ENCODE data around the gene TSGA10.
"Not testable (repeated sequence)": the region's sequence is repeated elsewhere in the genome, so short reads cannot be mapped to it uniquely, and the experiment has no call there.

The TSGA10 gene

DNA sequence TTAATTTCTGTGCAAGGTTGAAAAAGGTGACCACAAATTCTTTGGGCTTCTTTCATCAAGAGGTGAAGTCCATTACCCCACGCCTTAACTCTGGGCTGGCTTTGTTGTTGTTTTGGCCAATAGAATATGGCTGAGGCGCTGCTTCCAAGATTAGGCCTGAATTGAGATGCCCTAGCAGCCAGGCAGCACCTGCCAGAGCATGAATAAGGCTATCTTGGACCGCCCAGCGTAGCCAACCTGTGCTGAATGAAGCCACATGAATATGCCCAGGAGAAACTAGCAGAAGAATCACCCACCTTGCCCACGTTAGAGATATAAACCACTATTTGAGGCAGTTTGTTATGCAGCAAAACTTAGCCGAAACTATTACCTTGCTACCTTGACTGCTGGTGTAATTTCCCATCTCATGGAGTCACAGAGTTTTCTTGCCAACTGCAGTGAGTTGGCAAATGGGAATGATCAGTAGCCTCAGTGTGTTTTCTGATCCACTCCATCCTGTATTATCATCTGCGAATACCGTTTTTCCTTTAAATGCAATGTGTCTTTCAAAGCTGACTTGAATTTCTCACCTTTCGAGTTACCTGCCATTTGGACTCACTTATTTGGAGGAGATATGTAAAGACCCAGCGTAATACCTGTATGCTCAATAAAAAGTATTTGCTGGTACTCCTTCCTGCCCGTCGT is 679 bp downstream of the TSGA10 start:
- DNase-seq, result peak in 1 of 2 experiments; percentile 5

DNA sequence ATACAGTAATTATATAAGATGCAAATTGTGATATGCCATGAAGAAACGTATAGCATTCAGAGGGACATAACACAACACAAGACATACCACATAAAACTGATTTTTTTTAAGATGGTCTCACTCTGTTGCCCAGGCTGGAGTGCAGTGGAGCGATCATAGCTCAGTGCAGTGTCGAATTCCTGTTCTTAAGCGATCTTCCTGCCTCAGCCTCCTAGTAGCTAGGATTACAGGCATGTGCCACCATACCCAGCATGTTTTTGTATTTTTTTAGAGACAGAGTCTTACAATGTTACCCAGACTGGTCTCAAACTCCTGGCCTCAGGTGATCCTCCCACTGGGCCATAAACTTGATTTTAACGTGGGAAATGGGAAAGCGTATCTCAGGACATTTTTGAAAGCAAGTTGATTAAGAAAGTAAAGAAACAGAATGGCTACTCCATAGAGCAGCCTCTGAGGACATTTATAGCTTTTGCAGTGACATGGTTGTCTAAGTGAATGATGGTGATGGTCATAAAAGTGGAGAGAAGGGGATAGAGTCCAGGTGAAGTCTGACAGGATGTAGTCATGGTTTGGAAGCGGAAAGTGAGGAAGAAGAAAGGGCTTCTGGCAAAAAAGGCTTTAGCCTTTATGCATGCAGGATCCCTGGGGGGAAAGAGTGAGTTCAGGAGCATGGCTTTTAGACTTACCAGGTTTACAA is 2.4 kb downstream of the TSGA10 start:
- DNase-seq, result no peak

DNA sequence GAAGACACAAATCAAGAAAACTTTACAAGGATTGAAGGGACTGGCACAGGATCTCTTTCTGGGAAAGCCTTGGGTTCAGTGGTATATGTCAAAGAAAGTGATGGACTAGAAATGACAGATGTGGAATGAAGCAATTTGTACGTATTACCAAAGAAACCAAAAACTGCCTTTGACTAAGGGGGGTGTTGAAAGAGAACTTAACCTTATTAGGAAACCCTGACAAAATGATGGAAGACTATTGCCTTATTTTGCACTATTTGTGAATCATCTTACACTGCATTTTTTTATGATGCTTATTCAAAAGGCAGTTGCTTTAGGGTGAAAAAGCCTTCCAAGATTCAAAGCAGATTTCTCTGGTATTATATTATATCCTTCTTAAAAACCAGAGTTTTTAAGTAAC is 4.0 kb downstream of the TSGA10 start:
- DNase-seq, result no peak

DNA sequence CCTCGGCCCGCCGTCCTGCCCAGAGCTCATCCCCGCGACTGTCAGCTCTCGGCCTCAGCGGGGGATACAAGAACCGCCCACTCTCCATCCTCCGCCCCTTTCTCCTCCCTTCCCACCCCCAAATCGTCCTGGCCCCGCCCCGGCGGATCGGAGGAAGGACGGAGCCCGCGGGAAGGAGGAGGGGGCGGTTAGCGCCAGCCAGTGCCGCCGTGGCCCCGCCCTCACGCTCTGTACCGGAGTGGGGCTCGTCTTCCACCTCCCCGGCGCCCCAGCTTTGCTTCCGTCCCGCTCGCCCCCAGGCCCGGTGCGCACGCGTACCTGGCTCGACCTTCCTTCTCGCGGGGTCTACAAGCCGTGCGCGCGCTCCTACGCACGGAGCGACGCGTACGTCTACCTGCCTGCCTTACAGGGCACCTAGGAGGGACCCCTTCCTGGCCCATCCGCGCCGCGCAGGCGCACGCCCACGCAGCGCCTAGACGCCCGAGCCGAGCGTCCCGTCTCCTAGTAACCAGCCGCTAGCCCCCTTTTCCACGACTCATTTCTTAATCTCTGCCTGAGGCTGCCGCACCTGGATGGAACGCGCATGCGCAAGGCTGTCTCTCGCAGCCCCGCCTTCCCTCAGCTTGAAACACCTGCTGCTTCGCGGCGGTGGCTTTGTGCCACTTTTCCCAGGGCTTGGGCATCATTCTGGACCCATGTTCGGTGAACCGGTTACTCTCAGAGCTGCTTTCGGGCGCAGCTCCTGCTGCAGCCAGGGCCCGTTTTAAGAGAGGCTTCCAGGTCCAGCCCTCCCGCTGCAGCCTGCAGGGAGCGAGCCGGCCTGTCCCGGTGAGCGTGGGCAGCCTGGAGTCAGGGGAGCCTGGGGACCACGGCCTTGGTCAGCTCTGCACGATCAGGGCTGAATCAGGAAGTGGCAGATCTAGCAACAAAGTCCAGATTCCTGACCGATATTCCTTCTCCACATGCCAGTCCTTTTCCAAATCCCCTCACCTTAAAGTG is 13.3 kb downstream of the TSGA10 start, which contains the start of gene C2orf15:
Gene C2orf15, plus strand, starts transcription at position 598 of the 999 bp plus-strand sequence. CDS start 8,852 bp downstream, outside the sequence.
- peak; percentile 95 to 96 for DNase-seq

DNA sequence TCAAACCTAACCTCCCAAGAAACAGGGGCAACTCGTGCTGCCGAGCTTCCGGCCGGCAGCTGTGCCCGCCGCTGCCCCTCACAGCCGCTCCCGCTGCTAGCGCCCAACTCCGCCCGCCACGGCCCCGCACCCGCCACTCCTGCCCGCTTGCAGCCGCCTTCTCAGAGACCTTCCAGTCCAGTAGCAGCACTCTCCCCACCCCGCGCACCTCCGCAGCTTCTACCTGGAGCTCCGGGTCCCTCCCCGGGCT is 14.0 kb downstream of the TSGA10 start:
- DNase-seq, result peak in 1 of 2 experiments; percentile 54

DNA sequence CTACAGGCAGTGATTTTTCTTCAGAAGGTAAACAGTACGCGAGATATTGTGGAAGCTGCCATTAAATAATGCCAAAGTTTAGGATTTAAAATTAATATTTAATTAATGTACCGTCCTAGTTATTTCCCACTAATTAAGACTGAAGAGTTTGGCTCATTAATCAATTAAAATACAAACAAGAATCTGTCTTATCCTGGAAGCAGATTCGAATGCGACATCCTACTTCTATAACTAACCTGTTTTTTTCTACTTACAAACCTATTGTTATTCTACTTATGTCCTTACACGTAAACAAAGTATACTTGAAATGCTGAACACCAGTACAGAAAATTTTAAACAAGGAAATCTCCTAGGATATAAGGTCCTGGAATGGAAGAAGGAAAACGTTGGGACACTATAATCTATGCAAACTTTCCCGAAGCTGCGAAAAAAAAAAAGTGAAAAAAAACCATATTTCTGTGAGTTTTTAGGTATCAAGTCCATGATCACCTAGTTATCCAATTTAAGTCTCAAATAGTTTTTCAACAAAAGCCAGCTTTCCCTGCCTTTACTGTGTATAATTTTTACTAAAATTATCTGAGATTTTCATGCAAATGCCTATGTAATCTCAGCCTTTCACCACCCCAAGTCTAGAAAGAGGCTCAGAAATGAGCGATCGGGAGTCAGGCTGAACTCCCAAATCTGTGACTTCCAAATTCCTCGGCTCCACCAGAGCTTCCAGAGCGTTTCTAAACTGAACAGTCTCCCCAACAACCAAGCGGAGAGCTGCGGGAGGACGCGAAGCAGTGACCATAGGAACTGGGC is 14.5 kb downstream of the TSGA10 start:
- DNase-seq, result peak in 1 of 2 experiments; percentile 47

DNA sequence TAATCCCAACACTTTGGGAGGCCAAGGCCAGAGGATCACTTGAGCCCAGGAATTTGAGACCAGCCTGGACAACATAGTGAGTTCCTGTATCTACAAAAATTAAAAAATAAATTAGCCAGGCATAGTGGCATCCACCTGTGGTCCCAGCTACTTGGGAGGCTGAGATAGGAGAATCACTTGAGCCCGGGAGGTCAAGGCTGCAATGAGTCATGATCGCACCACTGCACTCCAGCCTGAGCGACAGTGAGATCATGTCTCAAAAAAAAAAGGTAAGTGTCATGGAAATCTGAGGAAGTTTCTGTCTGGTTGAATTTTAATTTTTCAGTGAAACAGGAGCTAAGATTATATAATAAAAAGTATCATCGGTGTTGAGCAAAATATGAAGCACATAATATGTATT is 15.7 kb downstream of the TSGA10 start:
- DNase-seq, result no peak

DNA sequence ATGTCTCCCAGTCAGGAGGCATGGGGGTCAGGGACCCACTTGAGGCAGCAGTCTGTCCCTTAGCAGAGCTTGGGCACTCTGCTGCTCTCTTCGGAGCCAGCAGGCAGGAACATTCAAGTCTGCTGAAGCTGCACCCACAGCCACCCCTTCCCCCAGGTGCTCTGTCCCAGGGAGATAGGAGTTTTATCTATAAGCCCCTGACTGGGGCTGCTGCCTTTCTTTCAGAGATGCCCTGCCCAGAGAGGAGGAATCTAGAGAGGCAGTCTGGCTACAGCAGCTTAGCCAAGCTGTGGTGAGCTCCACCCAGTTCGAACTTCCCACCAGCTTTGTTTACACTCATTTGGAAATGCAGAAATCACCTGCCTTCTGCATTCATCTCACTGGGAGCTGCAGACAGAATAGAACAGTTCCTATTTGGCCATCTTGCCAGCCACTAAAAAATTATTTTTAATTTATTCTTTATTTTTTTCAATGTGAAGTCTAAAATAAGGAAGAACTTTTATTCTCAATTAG is 19.6 kb downstream of the TSGA10 start:
- not testable (repeated sequence) for DNase-seq

DNA sequence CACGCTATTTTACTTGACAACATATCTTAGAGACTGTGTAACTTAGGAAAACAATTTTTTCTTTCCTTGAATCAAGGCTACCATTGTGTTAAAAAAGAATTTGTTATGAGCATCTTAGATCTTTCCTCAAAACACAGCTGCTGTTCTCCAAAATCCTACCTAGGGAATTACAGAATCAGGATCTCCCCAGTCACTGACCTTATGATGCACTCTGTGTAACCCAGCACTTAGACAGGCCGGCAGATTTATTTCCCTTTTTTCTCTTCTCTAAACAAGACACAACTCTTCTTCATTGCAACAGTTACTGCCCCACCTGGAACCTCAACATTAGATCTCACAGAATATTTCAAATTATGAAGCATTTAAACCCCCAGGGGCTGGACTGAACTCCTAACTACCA is 26.8 kb downstream of the TSGA10 start:
- DNase-seq, result no peak

DNA sequence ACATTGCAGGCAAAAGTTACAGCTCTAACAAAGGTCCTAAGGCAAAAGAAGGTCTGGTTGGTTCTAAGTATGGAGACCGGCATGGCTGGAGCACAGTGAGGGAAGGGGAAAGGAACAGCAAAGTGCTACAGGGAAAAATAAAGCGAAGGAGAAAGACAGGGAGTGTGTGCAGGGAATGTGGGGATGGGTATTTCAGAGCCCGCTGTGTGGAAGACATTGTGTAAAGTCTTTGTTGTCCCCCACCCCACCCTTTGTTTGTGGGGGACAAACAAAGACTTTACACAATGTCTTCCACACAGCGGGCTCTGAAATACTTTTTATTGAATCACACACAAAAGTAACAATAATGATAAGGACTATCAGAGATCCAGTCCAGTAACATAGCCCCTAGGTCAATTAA is 42.1 kb downstream of the TSGA10 start:
- no peak for DNase-seq

DNA sequence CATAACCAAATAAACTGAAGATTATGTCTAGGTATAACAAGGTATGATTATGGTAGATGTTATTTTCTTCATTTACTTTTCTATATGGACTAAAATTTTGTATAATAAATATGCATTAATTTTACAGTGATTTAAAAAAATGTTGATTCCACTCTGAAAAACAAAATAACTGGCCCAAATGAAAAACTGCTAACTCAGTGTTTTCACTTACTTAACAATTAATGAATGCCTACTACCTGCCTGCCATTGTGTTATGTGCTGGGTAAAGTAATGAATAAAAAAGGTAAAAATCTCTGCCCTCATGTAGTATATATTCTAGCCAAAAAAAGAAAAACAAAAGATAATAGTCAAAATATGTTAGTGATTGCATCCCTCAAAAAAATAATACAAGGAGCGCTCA is 42.8 kb downstream of the TSGA10 start:
- no peak for DNase-seq

DNA sequence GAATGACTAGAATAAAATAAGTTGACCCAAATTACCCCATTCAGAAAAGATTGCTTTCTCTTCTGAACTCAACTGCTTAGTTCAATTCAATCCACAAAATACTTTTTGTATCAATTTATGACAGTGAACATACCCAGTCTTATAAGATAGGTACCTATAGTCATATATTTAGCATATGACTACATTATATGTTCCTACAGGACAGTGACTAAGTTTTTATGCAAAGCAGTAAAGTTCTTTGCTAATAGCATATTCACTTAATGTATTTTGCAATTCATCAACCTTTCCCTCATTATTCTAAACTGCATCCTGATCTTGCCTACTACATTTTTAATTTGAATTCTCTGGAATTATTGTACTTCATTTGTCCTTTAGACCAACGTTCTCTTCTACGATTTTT is 43.5 kb downstream of the TSGA10 start:
- DNase-seq, result no peak

DNA sequence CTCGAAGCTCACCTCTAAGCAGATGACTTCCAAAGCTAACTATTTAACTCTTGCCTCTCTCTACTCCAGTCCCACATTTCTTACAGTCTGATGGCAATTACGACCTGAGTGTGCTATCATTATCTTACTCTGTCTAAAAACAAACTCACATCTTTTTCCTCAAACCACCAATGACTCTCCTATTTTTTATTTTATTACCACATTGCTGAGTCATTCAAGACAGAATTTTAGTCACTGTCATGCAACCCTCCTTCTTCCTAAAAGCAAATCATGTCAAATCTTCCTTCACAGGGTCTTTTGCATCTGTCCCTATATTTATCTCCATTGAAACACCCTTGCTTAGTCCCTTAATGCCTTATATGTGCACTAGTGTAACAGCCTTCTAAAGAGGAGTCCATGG is 47.8 kb downstream of the TSGA10 start:
- no peak for DNase-seq

DNA sequence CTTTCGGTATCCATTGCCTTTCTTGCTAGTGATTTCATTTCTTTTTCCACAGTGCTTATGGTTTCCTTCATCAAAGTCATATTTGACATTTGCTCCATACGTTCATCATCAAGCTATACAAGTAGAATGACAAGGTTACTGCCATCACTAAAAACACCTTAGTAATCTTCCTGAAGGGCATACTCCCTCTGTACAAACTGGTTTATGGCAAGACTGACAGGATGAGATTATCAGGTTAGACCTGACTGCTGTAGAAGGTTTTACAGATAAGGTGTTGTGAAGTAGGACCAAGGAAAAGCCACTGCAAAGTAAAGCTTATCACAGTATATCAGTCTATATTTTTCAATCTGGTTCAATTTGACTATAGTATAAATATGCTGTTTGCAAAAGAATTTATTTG is 50.7 kb downstream of the TSGA10 start:
- DNase-seq, result no peak

DNA sequence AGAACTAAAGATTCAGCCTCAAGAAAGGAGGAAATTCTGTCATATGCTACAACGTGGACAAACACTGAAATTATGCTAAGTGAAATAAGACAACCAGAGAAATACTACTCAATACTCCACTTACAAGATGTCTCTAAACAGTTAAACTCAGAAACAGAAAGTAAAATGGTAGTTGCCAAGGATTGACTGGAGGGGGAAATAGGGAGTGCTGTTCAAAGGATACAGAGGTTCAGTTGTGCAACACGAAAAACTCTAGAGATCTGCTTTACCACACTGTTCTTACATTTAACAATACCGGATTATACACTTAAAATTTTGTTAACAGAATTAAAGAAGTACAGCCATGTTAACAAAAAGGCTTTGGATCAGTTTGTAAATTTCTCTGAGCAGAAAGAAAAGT is 53.0 kb downstream of the TSGA10 start:
- DNase-seq, result no peak

DNA sequence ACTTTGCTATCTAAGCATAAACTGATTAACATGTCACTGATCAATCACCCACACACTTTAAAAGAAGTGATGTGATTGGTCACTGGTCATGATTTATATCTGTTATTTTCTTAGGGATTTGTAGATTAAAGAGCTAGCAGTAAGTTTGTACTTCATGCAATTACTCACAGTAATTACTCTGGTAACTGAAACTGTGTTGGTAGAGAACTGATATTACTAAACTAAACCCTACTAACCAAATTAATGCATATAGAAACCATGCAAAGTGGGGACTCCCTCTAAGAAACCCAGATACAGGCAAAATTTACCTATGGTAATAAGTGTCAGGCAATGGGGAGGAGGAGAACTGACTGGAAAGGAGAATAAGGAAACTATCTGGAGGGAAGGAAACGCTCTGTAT is 58.0 kb downstream of the TSGA10 start:
- DNase-seq, result no peak

DNA sequence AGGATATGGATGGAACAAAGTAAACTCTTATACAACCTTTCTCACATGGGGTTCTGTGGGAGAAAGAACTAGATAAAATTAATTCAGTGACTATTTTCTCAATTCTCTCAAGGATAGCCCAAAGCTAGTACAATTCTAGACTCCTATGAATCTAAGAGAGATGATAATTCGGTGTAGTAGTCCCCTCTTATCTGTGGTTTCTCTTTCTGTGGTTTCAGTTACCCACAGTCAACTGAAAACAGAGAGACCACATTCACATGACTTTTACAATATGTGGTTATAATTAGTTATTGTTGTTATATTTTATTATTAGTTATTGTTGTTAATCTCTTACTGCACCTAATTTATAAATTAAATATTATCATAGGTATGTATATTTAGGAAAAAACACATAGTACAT is 66.7 kb downstream of the TSGA10 start:
- DNase-seq, result no peak

DNA sequence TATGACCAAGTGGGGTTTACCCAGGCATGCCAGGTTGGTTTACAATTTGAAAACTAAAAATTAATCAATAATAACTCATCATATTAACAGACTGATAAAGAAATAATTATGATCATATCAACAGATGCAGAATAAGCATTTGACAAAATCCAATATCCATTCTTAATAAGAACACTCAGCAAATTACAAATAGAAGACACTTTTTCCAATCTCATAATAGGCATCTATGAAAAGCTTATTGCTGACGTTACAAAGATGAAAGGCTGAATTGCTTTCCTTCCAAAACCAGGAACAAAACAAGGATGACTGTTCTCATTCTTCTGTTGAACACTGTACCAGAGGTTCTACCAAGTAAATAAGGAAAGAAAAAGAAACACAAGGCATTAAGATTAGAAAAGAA is 68.4 kb downstream of the TSGA10 start:
- no peak for DNase-seq

DNA sequence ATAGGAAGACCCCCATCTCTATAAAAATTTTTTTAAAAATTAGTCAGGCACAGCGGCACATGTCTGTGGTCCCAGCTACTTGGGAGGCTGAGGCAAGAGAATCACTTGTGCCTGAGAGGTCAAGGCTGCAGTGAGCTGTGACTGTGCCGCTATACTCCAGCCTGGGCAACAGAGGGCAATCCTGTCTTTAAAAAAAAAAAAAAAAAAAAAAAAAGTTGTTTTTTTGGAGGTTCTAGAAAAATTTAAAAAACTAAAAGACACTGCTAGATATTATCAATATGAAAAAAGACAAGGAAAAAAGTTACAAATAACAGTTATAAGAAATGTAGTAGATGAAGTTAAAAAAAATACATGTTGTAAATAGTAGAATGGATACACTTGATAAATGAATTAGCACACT is 69.3 kb downstream of the TSGA10 start:
- no peak for DNase-seq

DNA sequence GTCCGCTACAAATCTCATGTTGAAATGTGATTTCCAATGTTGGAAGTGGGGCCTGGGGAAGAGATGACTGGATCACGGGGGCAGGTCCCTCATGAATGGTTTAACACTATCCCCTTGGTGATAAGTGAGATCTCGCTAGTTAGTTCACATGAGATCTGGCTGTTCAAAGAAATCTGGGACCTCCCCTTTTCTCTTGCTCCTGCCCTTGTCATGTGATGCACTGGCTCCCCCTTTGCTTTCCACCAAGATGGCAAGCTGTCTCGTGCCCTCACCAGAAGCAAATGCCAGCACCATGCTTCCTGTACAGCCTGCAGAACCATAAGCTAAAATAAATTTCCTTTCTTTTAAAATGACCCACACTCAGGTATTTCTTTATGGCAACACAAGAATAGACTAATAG is 70.5 kb downstream of the TSGA10 start:
- no peak for DNase-seq

DNA sequence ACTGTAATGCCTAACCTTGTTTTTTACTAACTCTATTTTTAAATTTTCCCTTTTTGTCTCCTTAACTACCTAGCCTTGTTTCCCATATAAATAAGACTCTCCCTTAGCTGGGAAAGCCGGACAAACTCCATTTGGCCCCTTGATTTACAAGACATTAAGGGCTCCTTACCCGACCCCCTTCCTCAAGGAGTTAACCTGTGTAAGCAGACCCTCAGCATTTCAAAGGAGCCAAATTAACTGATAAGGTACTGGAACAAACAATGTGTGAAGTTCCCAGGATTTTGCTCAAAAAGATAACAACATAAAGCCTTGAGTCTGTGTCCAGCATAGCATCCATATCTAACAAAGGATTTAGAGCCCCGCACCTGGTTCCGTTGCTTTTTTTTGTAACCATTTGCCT is 72.9 kb downstream of the TSGA10 start:
- DNase-seq, result no peak

DNA sequence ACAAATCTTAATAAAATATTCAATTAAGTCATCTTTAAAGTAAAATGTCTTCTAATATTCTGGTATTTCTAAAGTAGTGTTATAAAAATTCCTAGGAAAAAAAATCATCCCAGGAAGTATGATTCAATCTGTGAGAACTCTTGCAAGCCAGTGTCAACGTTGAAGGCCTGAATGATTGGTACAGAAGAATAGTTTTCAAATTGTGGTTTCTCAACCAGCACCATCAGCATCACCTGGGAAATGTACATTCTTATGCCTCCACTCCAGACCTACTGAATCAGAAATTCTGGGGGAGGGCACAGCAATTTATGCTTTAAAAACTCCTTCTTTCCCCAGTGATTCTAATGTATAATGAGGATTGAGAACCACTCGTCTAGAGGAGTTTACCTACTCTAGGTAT is 75.5 kb downstream of the TSGA10 start:
- no peak for DNase-seq

DNA sequence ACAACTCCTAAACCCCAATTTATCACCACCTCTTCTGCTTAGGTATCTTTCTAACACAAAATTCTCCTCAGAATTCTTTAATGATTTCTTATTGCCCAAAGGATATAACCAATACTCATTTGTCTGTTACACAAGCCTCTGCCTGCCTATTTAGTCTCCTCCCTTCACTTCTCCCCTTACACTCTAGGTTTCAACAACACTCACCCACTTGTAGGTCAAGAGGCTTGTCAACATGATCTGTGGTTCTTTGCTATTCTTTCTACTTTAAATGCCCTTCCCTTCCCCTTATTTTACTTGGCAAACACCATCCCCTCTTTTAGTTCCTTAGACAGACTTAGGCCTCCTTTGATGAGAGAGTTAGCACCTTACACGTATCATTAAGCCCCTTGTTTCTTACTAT is 82.2 kb downstream of the TSGA10 start:
- no peak for DNase-seq

Data from SHP77 (cell line).